Medulla oblongata (tissue), 1 donor: ENCODE data around the gene LAMTOR1.

ENCODE experiments used
- DNase-seq: peaks from one replicate; pipeline ENCODE4 v3.0.0-alpha.2; 2015; ENCODE audit errors: extremely low spot score

The LAMTOR1 gene

GRCh38 chr11:72081821-72082453, 21.2 kb downstream of the LAMTOR1 start:
- DNase-seq: no peak

- no peak for DNase-seq
Measured at GRCh38 chr11:72081184-72081644, 21.9 kb downstream of the LAMTOR1 start.

- DNase-seq: peak; percentile 100
Measured at GRCh38 chr11:72080326-72081183, 22.5 kb downstream of the LAMTOR1 start, which contains the start of the genes LRRC51 and NUMA1. TSS of gene LRRC51 (plus strand) at chr11:72080850. CDS start at chr11:72089084, 8,234 bp downstream. TSS of gene NUMA1 (minus strand) at chr11:72080542. CDS start at chr11:72035943, 44,599 bp downstream.

GRCh38 chr11:72079819-72080325, 23.2 kb downstream of the LAMTOR1 start:
- no peak for DNase-seq

GRCh38 chr11:72078477-72078876, 24.6 kb downstream of the LAMTOR1 start:
- no peak for DNase-seq

- DNase-seq: no peak
Measured at GRCh38 chr11:72075756-72076155, 27.3 kb downstream of the LAMTOR1 start.

GRCh38 chr11:72075109-72075508, 28.0 kb downstream of the LAMTOR1 start:
- peak; percentile 63 for DNase-seq

- DNase-seq: no peak
Measured at GRCh38 chr11:72072348-72072747, 30.7 kb downstream of the LAMTOR1 start.

GRCh38 chr11:72070491-72070890, 32.6 kb downstream of the LAMTOR1 start:
- DNase-seq: no peak

- peak; percentile 80 for DNase-seq
Measured at GRCh38 chr11:72069787-72070251, 33.3 kb downstream of the LAMTOR1 start.

GRCh38 chr11:72069200-72069599, 33.9 kb downstream of the LAMTOR1 start:
- no peak for DNase-seq

- DNase-seq: no peak
Measured at GRCh38 chr11:72067676-72068075, 35.4 kb downstream of the LAMTOR1 start.

GRCh38 chr11:72067266-72067665, 35.8 kb downstream of the LAMTOR1 start:
- DNase-seq: no peak

GRCh38 chr11:72066855-72067254, 36.2 kb downstream of the LAMTOR1 start:
- DNase-seq: no peak

GRCh38 chr11:72061739-72062396, 41.2 kb downstream of the LAMTOR1 start:
- DNase-seq: no peak

- no peak for DNase-seq
Measured at GRCh38 chr11:72058416-72059034, 44.6 kb downstream of the LAMTOR1 start.

- DNase-seq: peak; percentile 42
Measured at GRCh38 chr11:72048766-72049460, 54.2 kb downstream of the LAMTOR1 start.
